Neural crest cell (in vitro differentiated cells): ENCODE data around the gene LIMCH1. TPM values are rescaled to one million over a fixed set of nuclear protein-coding genes. Genes with fewer than 3 reads are reported as not detected.

Source experiments
- DNase-seq: peaks from one replicate; pipeline ENCODE4 v3.0.0; 2021; ENCODE audit warnings: low read depth, mixed read lengths, low spot score
- H3K27ac Mint-ChIP-seq: one replicate; pipeline ENCODE4 v1.8.0; 2021; ENCODE audit warnings: mild to moderate bottlenecking, mixed read lengths; ENCODE audit not compliant: unreplicated experiment
- H3K27me3 Mint-ChIP-seq: 2 replicates; pipeline ENCODE4 v1.8.0; 2021; ENCODE audit warnings: low read depth, mild to moderate bottlenecking, mixed read lengths
- H3K36me3 Mint-ChIP-seq: 2 replicates; pipeline ENCODE4 v1.8.0; 2021; ENCODE audit warnings: low read depth, mild to moderate bottlenecking, mixed read lengths
- H3K4me1 Mint-ChIP-seq: 2 replicates; pipeline ENCODE4 v1.8.0; 2021; ENCODE audit warnings: mixed read lengths
- H3K4me3 Mint-ChIP-seq: one replicate; pipeline ENCODE4 v1.8.0; 2021; ENCODE audit warnings: mild to moderate bottlenecking, mixed read lengths
- H3K9me3 Mint-ChIP-seq: 2 replicates; pipeline ENCODE4 v1.8.0; 2021; ENCODE audit warnings: mixed read lengths
- CTCF ChIP-seq: fragments of 200-600 bp; sonication (generic); conservative IDR thresholded peaks from 2 replicates; pipeline ENCODE4 v1.5.0; 2021; ENCODE audit warnings: antibody characterized with exemption, mild to moderate bottlenecking
- total RNA-seq: library from RNA; stranded (reverse); gene quantifications from 2 replicates; pipeline ENCODE4 v1.2.1, GENCODE V29; 2021

LIMCH1 gene
- total RNA-seq, 1 donor from 2014 or later = 17.3 TPM

- no peaks in the 10 kb centered on the region for H3K9me3 Mint-ChIP-seq
- no peak overlapping the region for H3K27ac Mint-ChIP-seq
- H3K4me1 Mint-ChIP-seq = peaks cover 6% of the 10 kb centered on the region
- H3K4me3 Mint-ChIP-seq = no peak overlapping the region
- H3K27me3 Mint-ChIP-seq = no peaks in the 10 kb centered on the region
- no peak for DNase-seq
- H3K36me3 Mint-ChIP-seq = no peaks in the 10 kb centered on the region
- TF ChIP-seq CTCF = no peak
These were observed 20.2 kb upstream of the LIMCH1 start for GRCh38 chr4:41517747-41518146.

- Mint-ChIP-seq H3K36me3 (no peaks in the 10 kb centered on the region), H3K9me3 (no peaks in the 10 kb centered on the region), H3K27ac (no peak overlapping the region), H3K27me3 (no peaks in the 10 kb centered on the region), H3K4me1 (peaks cover 18% of the 10 kb centered on the region), H3K4me3 (no peak overlapping the region)
- no peak for DNase-seq
- no peak for TF ChIP-seq CTCF
These were observed 13.5 kb upstream of the LIMCH1 start for GRCh38 chr4:41524425-41524824.

GRCh38 chr4:41525129-41525528 is 12.8 kb upstream of the LIMCH1 start:
- no peak for DNase-seq
- no peak overlapping the region for H3K4me3 Mint-ChIP-seq
- H3K9me3 Mint-ChIP-seq = no peaks in the 10 kb centered on the region
- H3K36me3 Mint-ChIP-seq = no peaks in the 10 kb centered on the region
- no peak overlapping the region for H3K27ac Mint-ChIP-seq
- no peak for TF ChIP-seq CTCF
- H3K4me1 Mint-ChIP-seq = peaks cover 18% of the 10 kb centered on the region
- H3K27me3 Mint-ChIP-seq = no peaks in the 10 kb centered on the region

- Mint-ChIP-seq H3K36me3 (no peaks in the 10 kb centered on the region), H3K27me3 (no peaks in the 10 kb centered on the region), H3K4me3 (no peak overlapping the region), H3K4me1 (peaks cover 22% of the 10 kb centered on the region), H3K9me3 (no peaks in the 10 kb centered on the region), H3K27ac (no peak overlapping the region)
- TF ChIP-seq CTCF = no peak
- no peak for DNase-seq
These were observed 11.3 kb upstream of the LIMCH1 start for GRCh38 chr4:41526628-41527027.

- Mint-ChIP-seq H3K4me1 (peaks cover 31% of the 10 kb centered on the region), H3K27ac (no peak overlapping the region), H3K36me3 (no peaks in the 10 kb centered on the region), H3K27me3 (no peaks in the 10 kb centered on the region), H3K4me3 (no peak overlapping the region), H3K9me3 (no peaks in the 10 kb centered on the region)
- no peak for TF ChIP-seq CTCF
- DNase-seq = no peak
These were observed 9.3 kb upstream of the LIMCH1 start for GRCh38 chr4:41528512-41529205.
